T-cell (primary cell): Measurements from ENCODE around the gene ADAM22. TPM values are rescaled to one million over a fixed set of nuclear protein-coding genes. Genes with fewer than 3 reads are reported as not detected.

ENCODE experiments used
- ATAC-seq, 4 experiments: fragments of 200-7000 bp in 3 of 4; fragments of 150-1000 bp in 1 of 4; cut with Tn5 transposase; replicated peaks in 1 of 4; 1 replicate in 3 of 4; 2 replicates in 1 of 4; pipeline ENCODE4 v1.10.0; 2021; ENCODE audit warnings: moderate library complexity in 3 of 4, mild to moderate bottlenecking in 2 of 4, moderate number of reproducible peaks in 1 of 4
- CTCF ChIA-PET, 2 donors: fragments of 300-600 bp; sonication (Branson Sonifier 250); formaldehyde crosslinking; loops; one replicate each; lab custom pipeline; 2022; ENCODE audit warnings: antibody characterized with exemption in 2 of 2; lab: Charles Lee
- POLR2A ChIA-PET, 2 donors: fragments of 300-600 bp; sonication (Branson Sonifier 250); formaldehyde crosslinking; loops; one replicate each; lab custom pipeline; 2022; ENCODE audit warnings: antibody characterized with exemption in 2 of 2; lab: Charles Lee
- DNase-seq, 35 experiments: peaks; one replicate each; pipeline versions ENCODE4 v3.0.0 to v3.0.0-alpha.2; 2013 to 2023
- H3K27ac ChIP-seq: one replicate; pipeline ENCODE4 v1.5.1; 2013; ENCODE audit warnings: low read length
- H3K27me3 ChIP-seq, 2 experiments: replicated peaks in 1 of 2; 1 replicate in 1 of 2; 2 replicates in 1 of 2; pipeline versions ENCODE4 v1.6.1 to v1.7.0; 2013; ENCODE audit warnings: low read length in 1 of 2, mixed read lengths in 1 of 2; ENCODE audit not compliant: control insufficient read depth in 2 of 2, insufficient read depth in 2 of 2; ENCODE audit errors: extremely low read depth in 1 of 2
- H3K36me3 ChIP-seq, 2 donors: 1 replicate in 1 of 2; 2 replicates in 1 of 2; pipeline versions ENCODE4 v1.6.1 to v1.7.0; 2013; ENCODE audit warnings: low read length in 1 of 2; ENCODE audit not compliant: control insufficient read depth in 2 of 2, insufficient read depth in 1 of 2; ENCODE audit errors: extremely low read depth in 1 of 2
- H3K4me1 ChIP-seq, 2 experiments: 1 replicate in 1 of 2; 2 replicates in 1 of 2; pipeline versions ENCODE4 v1.6.1 to v1.7.0; 2013; ENCODE audit warnings: low read length in 2 of 2, mixed read lengths in 1 of 2; ENCODE audit not compliant: insufficient read depth in 2 of 2, control insufficient read depth in 1 of 2; ENCODE audit errors: extremely low read depth in 1 of 2
- H3K4me3 ChIP-seq, 2 donors: 1 replicate in 1 of 2; 2 replicates in 1 of 2; pipeline versions ENCODE4 v1.5.1 to v1.7.0; 2013; ENCODE audit warnings: mild to moderate bottlenecking in 2 of 2, low read length in 1 of 2, moderate library complexity in 1 of 2; ENCODE audit not compliant: control insufficient read depth in 1 of 2; ENCODE audit errors: extremely low read depth in 1 of 2
- H3K9me3 ChIP-seq: 2 replicates; pipeline ENCODE4 v1.7.0; 2013
- H3K27ac Mint-ChIP-seq, 2 donors: one replicate each; pipeline ENCODE4 v1.8.0; 2020 to 2021; ENCODE audit warnings: mild to moderate bottlenecking in 2 of 2, mixed read lengths in 2 of 2
- H3K27me3 Mint-ChIP-seq, 2 donors: one replicate each; pipeline ENCODE4 v1.8.0; 2021 to 2022; ENCODE audit warnings: mixed read lengths in 2 of 2
- H3K36me3 Mint-ChIP-seq: one replicate; pipeline ENCODE4 v1.8.0; 2021; ENCODE audit warnings: mixed read lengths
- H3K4me1 Mint-ChIP-seq, 3 donors: one replicate each; pipeline ENCODE4 v1.8.0; 2020 to 2022; ENCODE audit warnings: mixed read lengths in 3 of 3, mild to moderate bottlenecking in 1 of 3
- H3K4me3 Mint-ChIP-seq, 3 donors: one replicate each; pipeline ENCODE4 v1.8.0; 2020 to 2022; ENCODE audit warnings: mild to moderate bottlenecking in 3 of 3, mixed read lengths in 3 of 3, moderate library complexity in 3 of 3
- H3K9me3 Mint-ChIP-seq, 3 donors: one replicate each; pipeline ENCODE4 v1.8.0; 2020 to 2022; ENCODE audit warnings: mixed read lengths in 3 of 3
- WGBS: methylation state at CpG from one replicate; pipeline ENCODE4 v1.1.5; 2013; ENCODE audit warnings: missing lambda C conversion rate; ENCODE audit not compliant: insufficient coverage; 5-methylcytosine and 5-hydroxymethylcytosine counted together
- total RNA-seq, 35 experiments: library from RNA in 6 of 35; stranded (reverse) in 6 of 35; fragments of 120-200 nt in 1 of 35; gene quantifications; one replicate each; pipeline versions ENCODE4 v1.2.1 to v1.2.4 and lab custom pipeline; 2013 to 2026

The ADAM22 gene
- total RNA-seq, 5 donors from 2014 or later (not counting 1 experiment from before 2014, with no cell fraction given) = 2.9 to 5.6 (median 4.3) TPM

DNA sequence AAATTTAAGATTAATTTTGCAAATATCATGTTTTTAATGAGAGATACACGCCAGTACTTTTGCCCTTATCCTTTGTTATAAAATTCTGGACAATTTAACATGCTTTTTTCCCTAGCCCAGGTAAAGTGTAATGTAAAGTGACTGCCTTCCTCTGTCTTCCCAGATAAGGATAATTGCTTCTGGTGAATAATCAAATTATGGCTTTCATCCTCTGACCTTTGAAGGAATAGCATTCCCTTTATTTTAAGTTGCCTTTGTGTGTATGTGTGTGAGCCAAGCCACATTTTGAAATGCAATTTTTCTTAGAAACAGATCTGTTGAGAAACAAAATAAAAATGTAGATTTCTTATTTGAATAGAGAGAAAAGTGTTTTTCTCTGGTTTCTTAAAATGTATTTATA, 107.5 kb downstream of the ADAM22 start:
- POLR2A ChIA-PET = no interaction called here
- H3K27ac Mint-ChIP-seq = no peak overlapping the region

DNA sequence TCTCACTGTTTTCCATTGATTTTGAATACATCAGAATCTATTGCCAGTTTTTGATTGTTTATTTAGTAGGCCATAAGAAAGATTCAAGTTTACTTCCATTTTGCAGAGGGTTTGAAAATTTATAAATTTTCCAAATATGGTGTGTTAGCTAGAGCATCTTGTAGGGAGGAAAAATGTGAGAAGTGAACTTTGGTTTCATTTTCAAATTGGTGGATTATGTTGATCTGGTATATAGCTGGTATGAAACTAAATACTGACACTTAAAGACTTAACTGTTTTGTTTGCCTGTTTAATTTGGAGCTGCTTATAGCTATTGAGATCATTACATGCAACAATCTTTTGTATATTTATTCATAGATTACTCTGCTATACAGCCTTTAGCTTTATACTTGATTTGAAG, 108.1 kb downstream of the ADAM22 start:
- Histone ChIP-seq H3K27me3 (no peaks in the 10 kb centered on the region), H3K27ac (no peak overlapping the region), H3K9me3 (no peaks in the 10 kb centered on the region), H3K36me3 (no peaks in the 10 kb centered on the region), H3K4me3 (no peak overlapping the region), H3K4me1 (no peaks in the 10 kb centered on the region)
- Mint-ChIP-seq H3K27me3 (no peaks in the 10 kb centered on the region), H3K36me3 (no peaks in the 10 kb centered on the region), H3K4me1 (peaks cover 13 to 21% (median 16%) of the 10 kb centered on the region in 3 donors), H3K27ac (no peak overlapping the region), H3K4me3 (no peak overlapping the region), H3K9me3 (no peaks in the 10 kb centered on the region)
- ChIA-PET CTCF (no interaction called here), POLR2A (no interaction called here)
- ATAC-seq (no peak), DNase-seq (no peak)

More for the DNA sequence above, 107.5 kb downstream of the ADAM22 start:
- H3K4me3 ChIP-seq = no peak overlapping the region
- peaks cover 13 to 21% (median 16%) of the 10 kb centered on the region in 3 donors for H3K4me1 Mint-ChIP-seq
- H3K27me3 Mint-ChIP-seq = no peaks in the 10 kb centered on the region
- WGBS = no CpG with 5 or more reads among the region's 1 CpG
- no peaks in the 10 kb centered on the region for H3K4me1 ChIP-seq
- H3K27me3 ChIP-seq = no peaks in the 10 kb centered on the region
- no peak overlapping the region for H3K27ac ChIP-seq
- H3K36me3 ChIP-seq = no peaks in the 10 kb centered on the region
- CTCF ChIA-PET = no interaction called here
- no peaks in the 10 kb centered on the region for H3K9me3 ChIP-seq
- H3K9me3 Mint-ChIP-seq = no peaks in the 10 kb centered on the region
- H3K36me3 Mint-ChIP-seq = no peaks in the 10 kb centered on the region
- no peak for DNase-seq
- no peak for ATAC-seq
- H3K4me3 Mint-ChIP-seq = no peak overlapping the region

- Histone ChIP-seq H3K27ac (no peak overlapping the region), H3K4me3 (no peak overlapping the region), H3K27me3 (no peaks in the 10 kb centered on the region), H3K9me3 (no peaks in the 10 kb centered on the region), H3K4me1 (no peaks in the 10 kb centered on the region), H3K36me3 (no peaks in the 10 kb centered on the region)
- H3K9me3 Mint-ChIP-seq = no peaks in the 10 kb centered on the region
- peaks cover 13 to 21% (median 16%) of the 10 kb centered on the region in 3 donors for H3K4me1 Mint-ChIP-seq
- no peaks in the 10 kb centered on the region for H3K36me3 Mint-ChIP-seq
- H3K4me3 Mint-ChIP-seq = no peak overlapping the region
- H3K27me3 Mint-ChIP-seq = no peaks in the 10 kb centered on the region
- no CpG with 5 or more reads among the region's 1 CpG for WGBS
- ATAC-seq (no peak), DNase-seq (no peak)
- POLR2A ChIA-PET = no interaction called here
- CTCF ChIA-PET = no interaction called here
- no peak overlapping the region for H3K27ac Mint-ChIP-seq
Measured at GRCh38 chr7:88042803-88043202, 108.8 kb downstream of the ADAM22 start.

DNA sequence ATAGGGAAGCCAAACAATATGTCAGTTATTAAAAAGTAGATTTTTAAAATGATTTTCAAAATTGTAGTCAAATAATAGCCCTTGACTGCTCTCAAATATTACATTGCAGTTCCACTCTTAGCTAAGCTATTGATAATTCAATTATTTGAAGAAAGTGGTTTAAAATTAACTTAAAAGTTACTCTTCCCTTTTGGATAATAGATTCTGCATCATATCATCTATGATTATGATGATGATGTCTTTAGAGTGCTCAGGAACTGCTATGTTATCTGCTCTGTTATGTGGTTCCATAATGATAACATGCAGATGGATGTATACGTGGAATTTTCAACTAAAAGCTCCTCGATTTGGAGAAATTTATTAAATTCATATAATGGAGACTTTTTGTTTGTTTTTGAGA, 110.0 kb downstream of the ADAM22 start:
- Mint-ChIP-seq H3K9me3 (no peaks in the 10 kb centered on the region), H3K27me3 (no peaks in the 10 kb centered on the region), H3K4me3 (no peak overlapping the region), H3K36me3 (no peaks in the 10 kb centered on the region), H3K4me1 (peaks cover 13 to 21% (median 16%) of the 10 kb centered on the region in 3 donors), H3K27ac (no peak overlapping the region)
- no peak overlapping the region for H3K27ac ChIP-seq
- no peaks in the 10 kb centered on the region for H3K9me3 ChIP-seq
- ChIA-PET POLR2A (no interaction called here), CTCF (no interaction called here)
- no CpG with 5 or more reads among the region's 2 CpGs for WGBS
- no peaks in the 10 kb centered on the region for H3K4me1 ChIP-seq
- H3K36me3 ChIP-seq = no peaks in the 10 kb centered on the region
- ATAC-seq (no peak), DNase-seq (no peak)
- H3K27me3 ChIP-seq = no peaks in the 10 kb centered on the region
- no peak overlapping the region for H3K4me3 ChIP-seq

- Mint-ChIP-seq H3K4me1 (peaks cover 10 to 19% (median 14%) of the 10 kb centered on the region in 3 donors), H3K36me3 (no peaks in the 10 kb centered on the region), H3K27ac (no peak overlapping the region), H3K4me3 (no peak overlapping the region), H3K27me3 (no peaks in the 10 kb centered on the region), H3K9me3 (no peaks in the 10 kb centered on the region)
- Histone ChIP-seq H3K4me3 (no peak overlapping the region), H3K36me3 (no peaks in the 10 kb centered on the region), H3K27ac (no peak overlapping the region), H3K27me3 (no peaks in the 10 kb centered on the region), H3K9me3 (no peaks in the 10 kb centered on the region), H3K4me1 (no peaks in the 10 kb centered on the region)
- ATAC-seq = no peak
- no peak for DNase-seq
- no CpG with 5 or more reads among the region's 1 CpG for WGBS
- CTCF ChIA-PET = no interaction called here
- POLR2A ChIA-PET = no interaction called here
Measured at GRCh38 chr7:88046839-88047573, 113.0 kb downstream of the ADAM22 start.

GRCh38 chr7:88057655-88058054, 123.6 kb downstream of the ADAM22 start:
- no peaks in the 10 kb centered on the region for H3K27me3 Mint-ChIP-seq

More at GRCh38 chr7:88057655-88058054, 123.6 kb downstream of the ADAM22 start:
- Histone ChIP-seq H3K9me3 (no peaks in the 10 kb centered on the region), H3K27me3 (no peaks in the 10 kb centered on the region), H3K36me3 (no peaks in the 10 kb centered on the region), H3K4me3 (no peak overlapping the region), H3K4me1 (no peaks in the 10 kb centered on the region), H3K27ac (no peak overlapping the region)
- ChIA-PET POLR2A (no interaction called here), CTCF (no interaction called here)
- H3K4me3 Mint-ChIP-seq = no peak overlapping the region
- no peaks in the 10 kb centered on the region for H3K9me3 Mint-ChIP-seq
- DNase-seq = no peak
- WGBS = no CpG with 5 or more reads among the region's 1 CpG
- ATAC-seq = no peak
- no peak overlapping the region for H3K27ac Mint-ChIP-seq
- H3K4me1 Mint-ChIP-seq = peaks cover 0 to 8% (median 6%) of the 10 kb centered on the region in 3 donors
- H3K36me3 Mint-ChIP-seq = peaks cover 4% of the 10 kb centered on the region
